HG03097 (cell line): ENCODE data around the gene MS4A10.

Experiments used
- ATAC-seq: cut with Tn5 transposase; IDR thresholded peaks from one replicate; pipeline ENCODE4 v1.9.1; 2021; ENCODE audit not compliant: unreplicated experiment, low FRiP score

MS4A10 gene

GRCh38 chr11:60847281-60847680 lies 62.1 kb downstream of the MS4A10 start:
- ATAC-seq, result no peak

DNA sequence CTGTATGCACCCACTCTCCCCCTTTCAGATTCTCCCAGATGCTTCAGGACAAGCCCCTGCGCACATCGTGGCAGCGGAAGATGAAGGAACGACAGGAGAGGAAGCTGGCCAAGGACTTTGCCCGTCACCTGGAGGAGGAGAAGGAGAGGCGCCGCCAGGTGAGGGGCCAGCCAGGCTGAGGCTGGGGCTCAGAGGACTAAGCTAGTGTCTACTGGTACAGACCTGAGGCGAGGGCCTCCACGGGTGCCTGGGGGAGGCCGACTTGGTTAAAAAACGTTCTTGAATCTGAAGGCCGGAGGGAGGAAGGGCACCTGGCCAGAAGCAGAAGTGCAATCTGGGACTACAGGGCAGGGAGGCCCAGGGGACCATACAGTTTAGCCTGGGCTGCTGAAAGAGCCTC lies 62.8 kb downstream of the MS4A10 start:
- ATAC-seq, result no peak

GRCh38 chr11:60848714-60849151 lies 63.6 kb downstream of the MS4A10 start:
- no peak for ATAC-seq

DNA sequence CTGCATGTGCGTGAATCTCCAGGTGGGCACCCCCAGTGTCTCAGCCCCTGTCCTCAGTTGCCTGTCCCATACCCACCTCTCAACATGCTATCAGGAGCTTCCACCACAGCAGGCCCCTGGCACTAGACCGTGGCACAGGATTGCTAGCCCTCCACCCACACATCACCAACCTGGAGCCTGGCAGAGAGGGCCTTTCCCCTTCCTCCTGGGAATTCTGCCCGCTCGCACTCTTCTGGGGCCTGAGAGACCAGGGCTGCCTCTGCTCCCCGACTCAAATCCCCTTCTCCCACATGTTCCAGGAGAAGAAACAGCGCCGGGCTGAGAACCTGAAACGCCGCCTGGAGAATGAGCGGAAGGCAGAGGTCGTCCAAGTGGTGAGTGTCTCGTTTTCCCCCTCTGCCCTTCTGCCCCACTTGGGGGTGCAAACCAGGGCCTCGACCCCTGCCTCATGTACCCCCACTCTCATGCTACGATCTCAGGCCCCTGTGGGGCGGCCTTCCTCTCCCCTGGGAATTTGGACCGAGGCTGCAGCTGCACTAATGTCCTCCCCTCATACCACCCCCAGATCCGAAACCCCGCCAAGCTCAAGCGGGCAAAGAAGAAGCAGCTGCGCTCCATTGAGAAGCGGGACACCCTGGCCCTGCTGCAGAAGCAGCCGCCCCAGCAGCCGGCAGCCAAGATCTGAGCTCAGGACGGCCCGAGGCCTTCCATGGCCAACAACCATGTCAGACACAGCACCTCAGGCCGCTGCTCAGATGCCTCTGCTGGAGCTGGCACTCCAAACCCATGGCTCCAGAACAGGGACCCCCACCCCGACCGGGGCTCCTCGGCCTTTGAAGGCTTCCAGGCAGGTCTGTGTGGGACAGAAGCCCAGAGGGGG lies 64.7 kb downstream of the MS4A10 start:
- ATAC-seq, result no peak
